ENCODE data around the gene SYN1. TPM values are rescaled to one million over a fixed set of nuclear protein-coding genes. Genes with fewer than 3 reads are reported as not detected.

Gene SYN1
- total RNA-seq, 1 donor from 2014 or later: 2.7 TPM

DNA sequence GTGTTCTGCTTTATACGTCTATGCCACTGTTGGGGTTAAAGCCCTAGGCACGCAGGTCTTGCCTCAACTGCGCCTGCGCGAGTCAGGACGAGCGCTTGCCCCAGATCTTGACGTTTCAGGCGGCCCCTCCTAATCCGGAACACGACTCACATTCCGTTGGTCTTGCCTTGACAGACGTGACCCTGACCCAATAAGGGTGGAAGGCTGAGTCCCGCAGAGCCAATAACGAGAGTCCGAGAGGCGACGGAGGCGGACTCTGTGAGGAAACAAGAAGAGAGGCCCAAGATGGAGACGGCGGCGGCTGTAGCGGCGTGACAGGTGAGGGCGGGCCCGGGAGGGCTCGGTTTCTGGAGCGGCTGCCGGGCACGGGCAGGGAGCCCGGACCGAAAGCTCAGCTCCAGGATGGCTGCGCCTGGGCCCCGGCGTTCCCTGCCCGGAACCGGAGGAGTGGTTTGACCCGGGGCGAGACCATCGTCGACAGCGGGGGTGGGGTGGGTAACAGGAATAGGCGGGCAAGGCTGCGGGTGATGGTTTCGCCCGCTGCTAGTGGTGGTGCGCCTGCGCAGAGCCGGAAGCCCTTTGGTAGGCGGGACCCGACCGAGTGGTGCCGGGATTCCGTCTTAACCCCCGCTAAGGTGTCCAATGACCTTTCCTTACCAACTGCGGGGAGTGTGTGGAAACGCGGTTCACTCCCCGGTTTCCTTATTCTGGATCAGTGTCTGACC is 58.6 kb downstream of the SYN1 start, which contains the start of gene ARAF:
ARAF (plus strand) TSS at position 272 of the 725 bp plus-strand sequence. CDS start 1,763 bp downstream, outside the sequence.
- Histone ChIP-seq H3K4me3 (peak within 1 kb of the TSS; percentile 48 to 52), H3K9me3 (no peaks in the 10 kb centered on the region), H3K27ac (peak within 1 kb of the TSS; percentile 94), H3K4me1 (peaks cover 24% of the 10 kb centered on the region), H3K27me3 (no peaks in the 10 kb centered on the region), H3K36me3 (no peaks in the 10 kb centered on the region)
- TF ChIP-seq, protein P1, sequence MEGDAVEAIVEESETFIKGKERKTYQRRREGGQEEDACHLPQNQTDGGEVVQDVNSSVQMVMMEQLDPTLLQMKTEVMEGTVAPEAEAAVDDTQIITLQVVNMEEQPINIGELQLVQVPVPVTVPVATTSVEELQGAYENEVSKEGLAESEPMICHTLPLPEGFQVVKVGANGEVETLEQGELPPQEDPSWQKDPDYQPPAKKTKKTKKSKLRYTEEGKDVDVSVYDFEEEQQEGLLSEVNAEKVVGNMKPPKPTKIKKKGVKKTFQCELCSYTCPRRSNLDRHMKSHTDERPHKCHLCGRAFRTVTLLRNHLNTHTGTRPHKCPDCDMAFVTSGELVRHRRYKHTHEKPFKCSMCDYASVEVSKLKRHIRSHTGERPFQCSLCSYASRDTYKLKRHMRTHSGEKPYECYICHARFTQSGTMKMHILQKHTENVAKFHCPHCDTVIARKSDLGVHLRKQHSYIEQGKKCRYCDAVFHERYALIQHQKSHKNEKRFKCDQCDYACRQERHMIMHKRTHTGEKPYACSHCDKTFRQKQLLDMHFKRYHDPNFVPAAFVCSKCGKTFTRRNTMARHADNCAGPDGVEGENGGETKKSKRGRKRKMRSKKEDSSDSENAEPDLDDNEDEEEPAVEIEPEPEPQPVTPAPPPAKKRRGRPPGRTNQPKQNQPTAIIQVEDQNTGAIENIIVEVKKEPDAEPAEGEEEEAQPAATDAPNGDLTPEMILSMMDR (IDR thresholded peaks at IDR 0.05): no peak
- peak in 1 of 2 donors; percentile 47 for TF ChIP-seq POLR2A (IDR thresholded peaks at IDR 0.05)
- peak; percentile 74 to 94 for TF ChIP-seq POLR2AphosphoS5 (IDR thresholded peaks at IDR 0.05; ENCODE audit: insufficient read depth in 1 of 2, low read depth in 1 of 2)
- intact Hi-C loops (cut with DNase I): no loop called here
- peak in 1 of 2 donors; percentile 98 for DNase-seq (ENCODE audit: extremely low spot score in 2 of 2)

DNA sequence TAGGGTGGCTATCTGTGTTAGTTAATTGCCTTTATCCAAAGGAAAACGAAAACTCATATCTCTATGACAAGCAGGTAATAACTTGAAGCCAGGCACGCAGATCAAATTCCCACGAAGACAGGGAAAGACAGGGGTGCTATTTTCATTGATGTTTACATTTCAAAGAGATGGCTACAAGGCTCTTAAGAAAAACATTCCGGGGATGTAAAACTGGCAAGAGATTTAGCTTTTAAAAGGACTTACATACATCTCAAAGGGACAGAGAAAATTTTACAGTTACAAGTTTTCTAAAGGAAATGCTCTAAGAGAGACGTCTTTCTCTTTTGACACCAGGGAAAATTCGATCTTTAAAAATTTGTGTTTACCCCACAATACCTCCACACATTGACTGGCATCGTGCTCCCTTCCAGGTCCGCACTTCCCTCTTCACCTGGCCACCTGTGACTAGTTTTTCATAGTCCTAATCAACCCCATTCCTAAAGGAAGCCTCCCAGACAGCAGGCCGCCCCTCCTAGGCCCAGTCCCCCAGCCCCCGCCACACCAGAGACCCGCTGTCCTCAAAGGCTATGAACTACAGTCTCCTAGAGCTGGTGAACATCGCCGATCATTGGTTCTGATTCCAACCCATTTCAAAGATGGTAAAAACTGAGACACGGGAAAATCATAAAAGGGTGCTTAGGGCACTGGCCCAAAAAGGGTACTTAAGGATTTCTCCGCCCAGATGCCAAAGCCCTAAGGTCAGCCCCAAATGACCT is 59.3 kb downstream of the SYN1 start:
- TF ChIP-seq, protein P1 (IDR thresholded peaks at IDR 0.05): no peak
- TF ChIP-seq POLR2AphosphoS5 (IDR thresholded peaks at IDR 0.05; ENCODE audit: insufficient read depth in 1 of 2, low read depth in 1 of 2) (no peak), POLR2A (IDR thresholded peaks at IDR 0.05) (no peak)
- Histone ChIP-seq H3K9me3 (no peaks in the 10 kb centered on the region), H3K27me3 (no peaks in the 10 kb centered on the region), H3K36me3 (no peaks in the 10 kb centered on the region), H3K27ac (peak overlapping the region; percentile 94), H3K4me3 (peak overlapping the region; percentile 48 to 52), H3K4me1 (peaks cover 24% of the 10 kb centered on the region)
- intact Hi-C loops (cut with DNase I): no loop called here
- DNase-seq (ENCODE audit: extremely low spot score in 2 of 2): no peak

DNA sequence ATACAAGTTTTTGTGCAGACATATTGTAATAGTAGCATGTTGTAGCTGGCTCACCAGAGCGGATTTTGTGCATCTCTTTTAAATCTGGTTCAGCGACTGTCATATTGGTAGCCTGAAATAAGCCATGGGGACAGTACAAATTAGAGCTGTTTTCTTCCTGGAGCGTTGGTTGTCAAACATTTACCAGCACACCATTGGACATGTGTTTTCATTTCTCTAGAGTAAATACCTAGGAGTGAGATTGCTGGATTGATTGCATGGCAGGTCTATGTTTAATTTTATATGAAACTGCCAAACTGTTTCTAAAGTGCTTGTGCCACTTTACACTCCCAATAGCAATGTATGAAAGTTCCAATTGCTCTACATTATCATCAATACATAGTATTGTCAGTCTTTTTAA is 61.2 kb downstream of the SYN1 start:
- H3K9me3 ChIP-seq: no peaks in the 10 kb centered on the region
- no peak for DNase-seq (ENCODE audit: extremely low spot score in 2 of 2)
- H3K36me3 ChIP-seq: no peaks in the 10 kb centered on the region
- peaks cover 24% of the 10 kb centered on the region for H3K4me1 ChIP-seq
- no peak overlapping the region for H3K4me3 ChIP-seq
- no peak overlapping the region for H3K27ac ChIP-seq
- intact Hi-C loops (cut with DNase I): no loop called here
- H3K27me3 ChIP-seq: no peaks in the 10 kb centered on the region
- TF ChIP-seq, protein P1 (IDR thresholded peaks at IDR 0.05): no peak
- TF ChIP-seq POLR2A (IDR thresholded peaks at IDR 0.05) (no peak), POLR2AphosphoS5 (IDR thresholded peaks at IDR 0.05; ENCODE audit: insufficient read depth in 1 of 2, low read depth in 1 of 2) (no peak)

DNA sequence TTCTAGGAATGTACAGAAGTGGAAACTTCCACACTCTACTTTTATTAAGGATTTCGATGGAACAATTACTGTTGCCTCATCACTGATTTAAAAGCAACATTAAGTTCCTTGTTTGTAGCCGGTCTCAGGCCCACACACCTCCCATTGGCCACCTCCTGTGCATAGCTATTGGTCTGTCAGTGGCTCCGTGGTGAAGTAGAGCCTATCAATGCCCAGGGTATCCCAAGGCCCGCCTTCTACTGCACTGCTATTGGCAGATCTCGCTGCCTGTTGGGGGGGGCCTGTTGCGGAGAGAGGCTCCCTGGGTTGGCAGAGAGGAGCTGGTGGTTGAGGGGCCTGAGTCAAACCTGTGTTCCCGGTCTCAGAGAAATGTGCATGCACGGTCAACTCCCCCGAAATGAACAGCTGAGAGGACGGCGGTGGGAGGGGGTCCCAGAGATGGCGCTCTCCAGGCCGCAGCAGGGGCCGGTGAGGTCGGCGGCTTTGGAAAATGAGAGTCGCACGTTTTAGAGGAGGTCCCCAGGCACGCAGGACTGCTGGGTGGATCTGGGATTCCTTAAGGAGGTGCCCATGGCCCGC is 63.5 kb downstream of the SYN1 start:
- Histone ChIP-seq H3K4me3 (peak overlapping the region; percentile 43 to 48), H3K27me3 (no peaks in the 10 kb centered on the region), H3K4me1 (peaks cover 9% of the 10 kb centered on the region), H3K36me3 (no peaks in the 10 kb centered on the region), H3K27ac (peak overlapping the region; percentile 92), H3K9me3 (no peaks in the 10 kb centered on the region)
- DNase-seq (ENCODE audit: extremely low spot score in 2 of 2): peak in 1 of 2 donors; percentile 97
- peak; percentile 59 to 91 for TF ChIP-seq POLR2AphosphoS5 (IDR thresholded peaks at IDR 0.05; ENCODE audit: insufficient read depth in 1 of 2, low read depth in 1 of 2)
- TF ChIP-seq POLR2A (IDR thresholded peaks at IDR 0.05): peak in 1 of 2 donors; percentile 67
- TF ChIP-seq, protein P1 (IDR thresholded peaks at IDR 0.05): no peak
- intact Hi-C loops (cut with DNase I): no loop called here

All from vagina (tissue), 2 donors.